GM12873 (cell line): ENCODE results near the gene NUP214.

Source experiments
- CTCF ChIP-seq: IDR thresholded peaks from 2 replicates; pipeline ENCODE4 v1.5.1; 2012; ENCODE audit warnings: low read depth, mild to moderate bottlenecking, moderate library complexity, low read length, control low read depth; ENCODE audit not compliant: insufficient read depth; ENCODE audit errors: missing control alignments

NUP214 gene

DNA sequence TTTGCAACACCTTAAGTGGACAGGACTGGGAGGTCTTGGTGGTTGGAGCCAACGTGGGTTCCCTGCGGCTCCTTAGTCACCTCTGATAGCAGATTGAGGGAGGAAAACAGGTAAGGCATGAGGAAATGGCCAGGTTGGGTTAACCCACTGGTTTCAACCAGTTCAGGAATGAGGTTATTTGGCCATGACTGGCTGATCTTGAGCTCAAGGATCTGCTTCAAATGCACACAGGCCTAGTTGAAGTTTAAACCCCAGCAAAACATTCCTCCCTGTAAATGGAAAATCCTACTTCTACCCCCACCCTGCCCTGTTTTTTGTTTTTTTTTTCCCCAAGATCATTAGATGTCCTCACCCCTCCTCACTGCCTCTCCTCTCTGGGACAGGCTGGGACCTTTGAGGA, 3.2 kb upstream of the NUP214 start:
- no peak for TF ChIP-seq CTCF

DNA sequence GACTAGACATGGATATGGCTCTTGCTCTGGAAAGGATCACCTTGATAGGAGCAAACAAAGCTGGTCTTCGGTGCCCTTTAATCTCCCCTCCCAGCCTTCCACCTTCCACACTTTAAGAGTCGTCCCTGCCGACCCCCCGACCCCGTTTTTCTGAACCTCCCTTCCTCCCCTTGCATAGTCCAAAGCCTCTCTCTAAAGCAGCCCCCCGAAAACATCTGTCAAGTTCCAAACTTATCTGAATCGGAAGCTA, 423 bp upstream of the NUP214 start:
- no peak for TF ChIP-seq CTCF

DNA sequence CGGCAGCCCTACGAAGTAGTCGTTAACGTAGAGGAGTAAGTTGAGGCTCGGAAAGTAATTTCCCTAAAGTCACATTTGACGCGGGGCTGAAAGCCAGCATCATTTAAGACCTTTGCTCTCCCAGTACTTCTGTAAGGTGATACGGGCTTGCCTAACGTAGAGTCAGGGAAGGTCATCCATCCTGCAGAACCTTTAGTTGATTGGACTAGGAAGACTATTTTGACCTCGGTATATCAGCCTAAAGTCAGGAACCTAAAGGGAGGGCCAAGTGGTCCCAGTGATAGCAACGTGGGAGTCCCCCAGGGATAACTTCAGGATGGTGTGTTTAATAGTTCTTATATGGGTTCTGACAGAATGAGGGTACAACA, 657 bp downstream of the NUP214 start:
- no peak for TF ChIP-seq CTCF

GRCh38 chr9:131129183-131129582, 3.8 kb downstream of the NUP214 start:
- no peak for TF ChIP-seq CTCF

- TF ChIP-seq CTCF, result no peak
Measured at GRCh38 chr9:131138676-131139075, 13.3 kb downstream of the NUP214 start.

GRCh38 chr9:131140112-131140511, 14.7 kb downstream of the NUP214 start:
- no peak for TF ChIP-seq CTCF

DNA sequence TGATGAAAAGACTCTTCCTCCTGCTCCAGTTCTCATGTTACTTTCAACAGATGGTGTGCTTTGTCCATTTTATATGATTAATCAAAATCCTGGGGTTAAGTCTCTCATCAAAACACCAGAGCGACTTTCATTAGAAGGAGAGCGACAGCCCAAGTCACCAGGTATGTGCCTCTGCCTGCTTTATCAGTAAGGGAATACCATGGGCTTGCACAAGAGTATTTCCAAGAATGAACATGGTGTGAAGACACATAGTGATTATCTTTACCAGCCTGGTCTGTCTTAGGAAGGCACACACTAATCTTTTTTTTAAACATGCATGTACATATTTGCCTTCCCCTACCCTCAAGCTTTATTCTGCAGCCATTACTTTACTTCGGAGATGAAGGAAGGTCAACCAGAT, 15.2 kb downstream of the NUP214 start:
- TF ChIP-seq CTCF, result no peak

DNA sequence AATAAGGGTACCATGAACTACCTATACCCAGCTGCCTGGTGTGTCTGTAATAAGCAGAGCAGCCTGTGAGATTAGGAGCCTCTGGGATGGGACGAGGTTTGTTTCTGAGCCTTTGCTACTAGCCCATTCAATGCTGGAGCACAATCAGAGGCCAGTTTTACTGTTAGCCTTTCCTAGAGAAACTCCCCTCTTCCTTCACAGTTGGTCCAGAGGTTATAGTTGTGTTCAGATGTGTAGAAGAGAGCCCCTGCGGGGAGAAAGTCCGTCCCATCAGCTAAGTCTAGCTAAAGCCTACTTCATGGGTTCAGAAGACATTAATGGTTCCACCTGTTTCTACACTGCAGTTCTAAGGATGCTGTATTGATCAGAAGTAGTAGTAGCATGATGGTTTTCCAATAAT, 16.8 kb downstream of the NUP214 start:
- TF ChIP-seq CTCF, result no peak
